WTC11 (cell line): Measurements from ENCODE around the gene SPATC1L. TPM values are rescaled to one million over a fixed set of nuclear protein-coding genes. Genes with fewer than 3 reads are reported as not detected.

Experiments used
- ATAC-seq: fragments of 200-7000 bp; cut with Tn5 transposase; 2 replicates; pipeline ENCODE4 v1.10.0; 2021; ENCODE audit warnings: mild to moderate bottlenecking, moderate library complexity
- CTCF ChIA-PET: fragments of 300-600 bp; sonication (Branson Sonifier 250); formaldehyde crosslinking; loops from one replicate; lab custom pipeline; 2021; ENCODE audit warnings: antibody characterized with exemption; lab: Charles Lee
- POLR2A ChIA-PET: fragments of 350-600 bp; sonication (Branson Sonifier 250); formaldehyde crosslinking; loops from one replicate; lab custom pipeline; 2021; ENCODE audit warnings: antibody characterized with exemption; lab: Charles Lee
- DNase-seq: peaks from one replicate; pipeline ENCODE4 v3.0.0; 2021; ENCODE audit warnings: low spot score
- H3K27ac Mint-ChIP-seq: 2 replicates; pipeline ENCODE4 v1.8.0; 2021; ENCODE audit warnings: mixed read lengths
- H3K27me3 Mint-ChIP-seq: 2 replicates; pipeline ENCODE4 v1.8.0; 2021; ENCODE audit warnings: low read depth, mild to moderate bottlenecking, moderate library complexity, mixed read lengths
- H3K36me3 Mint-ChIP-seq: 2 replicates; pipeline ENCODE4 v1.8.0; 2021; ENCODE audit warnings: mixed read lengths
- H3K4me1 Mint-ChIP-seq: 2 replicates; pipeline ENCODE4 v1.8.0; 2022; ENCODE audit warnings: mixed read lengths
- H3K4me3 Mint-ChIP-seq: 2 replicates; pipeline ENCODE4 v1.8.0; 2021; ENCODE audit warnings: mild to moderate bottlenecking, moderate library complexity, mixed read lengths
- H3K9me3 Mint-ChIP-seq: 2 replicates; pipeline ENCODE4 v1.8.0; 2021; ENCODE audit warnings: mixed read lengths
- CBFB ChIP-seq: sonication (generic); formaldehyde crosslinking; IDR thresholded peaks from 2 replicates; pipeline ENCODE4 v1.8.1; 2022; ENCODE audit warnings: mild to moderate bottlenecking, low read depth, missing genetic modification reagents
- CREM ChIP-seq: sonication (generic); formaldehyde crosslinking; IDR thresholded peaks from 2 replicates; pipeline ENCODE4 v1.8.1; 2022; ENCODE audit warnings: mild to moderate bottlenecking, missing genetic modification reagents, moderate library complexity
- EMX1 ChIP-seq: fragments of 250-450 bp; sonication (Bioruptor Pico); IDR thresholded peaks from 2 replicates; pipeline ENCODE4 v1.8.0; 2021; ENCODE audit warnings: mild to moderate bottlenecking
- ESRRA ChIP-seq: sonication (generic); formaldehyde crosslinking; IDR thresholded peaks from 2 replicates; pipeline ENCODE4 v1.8.1; 2022; ENCODE audit warnings: mild to moderate bottlenecking, missing genetic modification reagents, borderline replicate concordance
- MYBL2 ChIP-seq: sonication (generic); formaldehyde crosslinking; IDR thresholded peaks from 2 replicates; pipeline ENCODE4 v1.8.1; 2023; ENCODE audit warnings: mild to moderate bottlenecking, moderate library complexity, missing genetic modification reagents
- SMAD4 ChIP-seq: sonication (generic); formaldehyde crosslinking; IDR thresholded peaks from 2 replicates; pipeline ENCODE4 v1.8.0; 2022; ENCODE audit warnings: mild to moderate bottlenecking, missing genetic modification reagents
- total RNA-seq: library from RNA; stranded (reverse); gene quantifications from 3 replicates; pipeline ENCODE4 v1.2.3, GENCODE V29; 2021
- TF ChIP-seq, protein P1 (sequence below): sonication (generic); formaldehyde crosslinking; IDR thresholded peaks from 2 replicates; pipeline ENCODE4 v1.8.0; 2023; ENCODE audit warnings: missing genetic modification reagents, mild to moderate bottlenecking, borderline replicate concordance
- TF ChIP-seq, protein P2 (sequence below): sonication (generic); formaldehyde crosslinking; IDR thresholded peaks from 2 replicates; pipeline ENCODE4 v1.8.1; 2023; ENCODE audit warnings: mild to moderate bottlenecking, missing genetic modification reagents, moderate library complexity
- TF ChIP-seq, protein P3 (sequence below): sonication (generic); formaldehyde crosslinking; IDR thresholded peaks from 2 replicates; pipeline ENCODE4 v1.8.1; 2022; ENCODE audit warnings: mild to moderate bottlenecking, moderate library complexity, missing genetic modification reagents
- TF ChIP-seq, protein P4 (sequence below): fragments of 250-450 bp; sonication (Bioruptor Pico); IDR thresholded peaks from 2 replicates; pipeline ENCODE4 v1.9.0; 2021; ENCODE audit warnings: moderate library complexity, mild to moderate bottlenecking, inconsistent platforms, borderline replicate concordance
- TF ChIP-seq, protein P5 (sequence below): sonication (generic); formaldehyde crosslinking; IDR thresholded peaks from 2 replicates; pipeline ENCODE4 v1.8.0; 2022; ENCODE audit warnings: missing genetic modification reagents
- TF ChIP-seq, protein P6 (sequence below): fragments of 250-450 bp; sonication (Bioruptor Pico); IDR thresholded peaks from 2 replicates; pipeline ENCODE4 v1.8.0; 2021; ENCODE audit warnings: mild to moderate bottlenecking

Gene SPATC1L
- total RNA-seq, 1 experiment from 2014 or later = 61.7 TPM

DNA sequence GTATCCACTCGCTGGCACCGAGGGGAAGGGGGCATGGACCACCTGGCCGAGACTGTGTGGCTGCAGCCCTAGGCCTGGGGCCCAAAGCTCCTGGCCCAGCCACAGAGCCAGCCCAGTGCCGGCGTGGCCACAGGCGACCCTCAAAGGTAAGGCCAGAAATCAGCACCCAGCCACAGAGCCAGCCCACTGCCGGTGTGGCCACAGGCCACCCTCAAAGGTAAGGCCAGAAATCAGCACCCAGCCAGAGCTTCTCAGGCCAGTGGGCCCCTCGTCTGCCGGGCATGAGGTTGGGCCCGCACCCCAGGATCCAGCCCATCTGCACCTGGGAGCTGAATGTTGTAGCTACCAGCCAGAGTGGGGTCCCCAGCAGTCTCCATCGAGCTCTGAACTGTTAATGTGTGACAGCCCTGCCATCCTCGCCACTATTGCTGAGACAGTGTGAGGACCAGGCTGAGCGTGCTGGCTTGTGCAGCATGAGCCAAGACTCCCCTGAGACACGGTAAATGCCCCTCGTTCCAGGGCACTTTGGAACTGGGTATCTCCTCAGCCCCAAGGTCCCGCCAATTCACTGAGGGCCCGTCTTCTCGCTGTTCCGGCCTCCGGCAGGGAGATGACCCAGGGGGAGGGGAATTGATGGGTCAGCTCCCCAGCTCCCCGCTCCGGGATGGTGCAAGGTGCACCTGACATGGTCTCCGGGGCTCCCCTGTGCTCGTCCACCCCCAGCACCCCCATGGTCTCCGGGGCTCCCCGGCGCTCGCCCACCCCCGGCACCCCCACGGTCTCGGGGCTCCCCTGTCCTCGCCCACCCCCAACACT, 24.2 kb downstream of the SPATC1L start (continued):
- TF ChIP-seq, protein P1, sequence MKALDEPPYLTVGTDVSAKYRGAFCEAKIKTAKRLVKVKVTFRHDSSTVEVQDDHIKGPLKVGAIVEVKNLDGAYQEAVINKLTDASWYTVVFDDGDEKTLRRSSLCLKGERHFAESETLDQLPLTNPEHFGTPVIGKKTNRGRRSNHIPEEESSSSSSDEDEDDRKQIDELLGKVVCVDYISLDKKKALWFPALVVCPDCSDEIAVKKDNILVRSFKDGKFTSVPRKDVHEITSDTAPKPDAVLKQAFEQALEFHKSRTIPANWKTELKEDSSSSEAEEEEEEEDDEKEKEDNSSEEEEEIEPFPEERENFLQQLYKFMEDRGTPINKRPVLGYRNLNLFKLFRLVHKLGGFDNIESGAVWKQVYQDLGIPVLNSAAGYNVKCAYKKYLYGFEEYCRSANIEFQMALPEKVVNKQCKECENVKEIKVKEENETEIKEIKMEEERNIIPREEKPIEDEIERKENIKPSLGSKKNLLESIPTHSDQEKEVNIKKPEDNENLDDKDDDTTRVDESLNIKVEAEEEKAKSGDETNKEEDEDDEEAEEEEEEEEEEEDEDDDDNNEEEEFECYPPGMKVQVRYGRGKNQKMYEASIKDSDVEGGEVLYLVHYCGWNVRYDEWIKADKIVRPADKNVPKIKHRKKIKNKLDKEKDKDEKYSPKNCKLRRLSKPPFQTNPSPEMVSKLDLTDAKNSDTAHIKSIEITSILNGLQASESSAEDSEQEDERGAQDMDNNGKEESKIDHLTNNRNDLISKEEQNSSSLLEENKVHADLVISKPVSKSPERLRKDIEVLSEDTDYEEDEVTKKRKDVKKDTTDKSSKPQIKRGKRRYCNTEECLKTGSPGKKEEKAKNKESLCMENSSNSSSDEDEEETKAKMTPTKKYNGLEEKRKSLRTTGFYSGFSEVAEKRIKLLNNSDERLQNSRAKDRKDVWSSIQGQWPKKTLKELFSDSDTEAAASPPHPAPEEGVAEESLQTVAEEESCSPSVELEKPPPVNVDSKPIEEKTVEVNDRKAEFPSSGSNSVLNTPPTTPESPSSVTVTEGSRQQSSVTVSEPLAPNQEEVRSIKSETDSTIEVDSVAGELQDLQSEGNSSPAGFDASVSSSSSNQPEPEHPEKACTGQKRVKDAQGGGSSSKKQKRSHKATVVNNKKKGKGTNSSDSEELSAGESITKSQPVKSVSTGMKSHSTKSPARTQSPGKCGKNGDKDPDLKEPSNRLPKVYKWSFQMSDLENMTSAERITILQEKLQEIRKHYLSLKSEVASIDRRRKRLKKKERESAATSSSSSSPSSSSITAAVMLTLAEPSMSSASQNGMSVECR (CRISPR knock-in tag) = no peak
- TF ChIP-seq MYBL2 (CRISPR knock-in tag) = no peak
- TF ChIP-seq SMAD4 (CRISPR knock-in tag) = no peak
- TF ChIP-seq ESRRA (CRISPR knock-in tag) = no peak
- TF ChIP-seq, protein P2, sequence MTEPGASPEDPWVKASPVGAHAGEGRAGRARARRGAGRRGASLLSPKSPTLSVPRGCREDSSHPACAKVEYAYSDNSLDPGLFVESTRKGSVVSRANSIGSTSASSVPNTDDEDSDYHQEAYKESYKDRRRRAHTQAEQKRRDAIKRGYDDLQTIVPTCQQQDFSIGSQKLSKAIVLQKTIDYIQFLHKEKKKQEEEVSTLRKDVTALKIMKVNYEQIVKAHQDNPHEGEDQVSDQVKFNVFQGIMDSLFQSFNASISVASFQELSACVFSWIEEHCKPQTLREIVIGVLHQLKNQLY (CRISPR knock-in tag) = no peak

DNA sequence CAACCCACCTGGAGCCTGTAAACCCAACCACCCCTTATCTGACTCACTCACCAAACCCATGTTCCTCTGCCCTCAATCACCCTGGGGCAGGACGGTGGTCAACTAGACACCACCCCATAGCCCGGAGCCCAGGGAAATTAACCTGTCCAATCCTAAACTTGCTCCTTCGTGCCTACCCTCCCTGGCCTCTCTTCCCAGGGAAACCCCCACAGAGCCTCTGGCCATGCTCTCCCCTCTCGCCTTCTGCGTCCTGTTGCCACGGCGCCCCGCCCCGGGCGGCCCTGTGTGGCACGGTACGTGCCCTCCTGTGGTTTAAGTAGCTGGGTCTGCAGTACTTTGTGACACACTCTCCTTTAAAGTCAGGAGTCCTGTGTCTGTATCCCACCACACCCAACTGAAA, 24.9 kb downstream of the SPATC1L start:
- no peak overlapping the region for H3K27ac Mint-ChIP-seq
- CTCF ChIA-PET = interaction anchor here (1.2 to 1.4 kb wide), 2 partner anchors 9 to 16 kb away, joined by 4 read pairs; no protein-coding TSS in a partner anchor
- TF ChIP-seq, protein P3, sequence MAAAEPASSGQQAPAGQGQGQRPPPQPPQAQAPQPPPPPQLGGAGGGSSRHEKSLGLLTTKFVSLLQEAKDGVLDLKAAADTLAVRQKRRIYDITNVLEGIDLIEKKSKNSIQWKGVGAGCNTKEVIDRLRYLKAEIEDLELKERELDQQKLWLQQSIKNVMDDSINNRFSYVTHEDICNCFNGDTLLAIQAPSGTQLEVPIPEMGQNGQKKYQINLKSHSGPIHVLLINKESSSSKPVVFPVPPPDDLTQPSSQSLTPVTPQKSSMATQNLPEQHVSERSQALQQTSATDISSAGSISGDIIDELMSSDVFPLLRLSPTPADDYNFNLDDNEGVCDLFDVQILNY = no peak
- TF ChIP-seq CBFB (CRISPR knock-in tag) (no peak), CREM (CRISPR knock-in tag) (no peak), EMX1 (no peak)
- TF ChIP-seq, protein P4, sequence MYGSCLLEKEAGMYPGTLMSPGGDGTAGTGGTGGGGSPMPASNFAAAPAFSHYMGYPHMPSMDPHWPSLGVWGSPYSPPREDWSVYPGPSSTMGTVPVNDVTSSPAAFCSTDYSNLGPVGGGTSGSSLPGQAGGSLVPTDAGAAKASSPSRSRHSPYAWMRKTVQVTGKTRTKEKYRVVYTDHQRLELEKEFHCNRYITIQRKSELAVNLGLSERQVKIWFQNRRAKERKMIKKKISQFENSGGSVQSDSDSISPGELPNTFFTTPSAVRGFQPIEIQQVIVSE (CRISPR knock-in tag) = no peak
- TF ChIP-seq, protein P5, sequence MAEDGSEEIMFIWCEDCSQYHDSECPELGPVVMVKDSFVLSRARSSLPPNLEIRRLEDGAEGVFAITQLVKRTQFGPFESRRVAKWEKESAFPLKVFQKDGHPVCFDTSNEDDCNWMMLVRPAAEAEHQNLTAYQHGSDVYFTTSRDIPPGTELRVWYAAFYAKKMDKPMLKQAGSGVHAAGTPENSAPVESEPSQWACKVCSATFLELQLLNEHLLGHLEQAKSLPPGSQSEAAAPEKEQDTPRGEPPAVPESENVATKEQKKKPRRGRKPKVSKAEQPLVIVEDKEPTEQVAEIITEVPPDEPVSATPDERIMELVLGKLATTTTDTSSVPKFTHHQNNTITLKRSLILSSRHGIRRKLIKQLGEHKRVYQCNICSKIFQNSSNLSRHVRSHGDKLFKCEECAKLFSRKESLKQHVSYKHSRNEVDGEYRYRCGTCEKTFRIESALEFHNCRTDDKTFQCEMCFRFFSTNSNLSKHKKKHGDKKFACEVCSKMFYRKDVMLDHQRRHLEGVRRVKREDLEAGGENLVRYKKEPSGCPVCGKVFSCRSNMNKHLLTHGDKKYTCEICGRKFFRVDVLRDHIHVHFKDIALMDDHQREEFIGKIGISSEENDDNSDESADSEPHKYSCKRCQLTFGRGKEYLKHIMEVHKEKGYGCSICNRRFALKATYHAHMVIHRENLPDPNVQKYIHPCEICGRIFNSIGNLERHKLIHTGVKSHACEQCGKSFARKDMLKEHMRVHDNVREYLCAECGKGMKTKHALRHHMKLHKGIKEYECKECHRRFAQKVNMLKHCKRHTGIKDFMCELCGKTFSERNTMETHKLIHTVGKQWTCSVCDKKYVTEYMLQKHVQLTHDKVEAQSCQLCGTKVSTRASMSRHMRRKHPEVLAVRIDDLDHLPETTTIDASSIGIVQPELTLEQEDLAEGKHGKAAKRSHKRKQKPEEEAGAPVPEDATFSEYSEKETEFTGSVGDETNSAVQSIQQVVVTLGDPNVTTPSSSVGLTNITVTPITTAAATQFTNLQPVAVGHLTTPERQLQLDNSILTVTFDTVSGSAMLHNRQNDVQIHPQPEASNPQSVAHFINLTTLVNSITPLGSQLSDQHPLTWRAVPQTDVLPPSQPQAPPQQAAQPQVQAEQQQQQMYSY (CRISPR knock-in tag) = no peak
- TF ChIP-seq, protein P6, sequence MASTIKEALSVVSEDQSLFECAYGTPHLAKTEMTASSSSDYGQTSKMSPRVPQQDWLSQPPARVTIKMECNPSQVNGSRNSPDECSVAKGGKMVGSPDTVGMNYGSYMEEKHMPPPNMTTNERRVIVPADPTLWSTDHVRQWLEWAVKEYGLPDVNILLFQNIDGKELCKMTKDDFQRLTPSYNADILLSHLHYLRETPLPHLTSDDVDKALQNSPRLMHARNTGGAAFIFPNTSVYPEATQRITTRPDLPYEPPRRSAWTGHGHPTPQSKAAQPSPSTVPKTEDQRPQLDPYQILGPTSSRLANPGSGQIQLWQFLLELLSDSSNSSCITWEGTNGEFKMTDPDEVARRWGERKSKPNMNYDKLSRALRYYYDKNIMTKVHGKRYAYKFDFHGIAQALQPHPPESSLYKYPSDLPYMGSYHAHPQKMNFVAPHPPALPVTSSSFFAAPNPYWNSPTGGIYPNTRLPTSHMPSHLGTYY (CRISPR knock-in tag) = no peak
- ATAC-seq = no peak
- no peaks in the 10 kb centered on the region for H3K4me1 Mint-ChIP-seq
- peaks cover 23% of the 10 kb centered on the region for H3K36me3 Mint-ChIP-seq
- POLR2A ChIA-PET = no interaction called here
- no peaks in the 10 kb centered on the region for H3K27me3 Mint-ChIP-seq
- no peak for DNase-seq
- no peak overlapping the region for H3K4me3 Mint-ChIP-seq
- H3K9me3 Mint-ChIP-seq = peaks cover 7% of the 10 kb centered on the region; the same call in 1 of the 2 replicates
